ENCODE data around the gene HPRT1. TPM values are rescaled to one million over a fixed set of nuclear protein-coding genes. Genes with fewer than 3 reads are reported as not detected.

Gene HPRT1
- total RNA-seq, 1 experiment from 2014 or later, result 38.2 TPM

DNA sequence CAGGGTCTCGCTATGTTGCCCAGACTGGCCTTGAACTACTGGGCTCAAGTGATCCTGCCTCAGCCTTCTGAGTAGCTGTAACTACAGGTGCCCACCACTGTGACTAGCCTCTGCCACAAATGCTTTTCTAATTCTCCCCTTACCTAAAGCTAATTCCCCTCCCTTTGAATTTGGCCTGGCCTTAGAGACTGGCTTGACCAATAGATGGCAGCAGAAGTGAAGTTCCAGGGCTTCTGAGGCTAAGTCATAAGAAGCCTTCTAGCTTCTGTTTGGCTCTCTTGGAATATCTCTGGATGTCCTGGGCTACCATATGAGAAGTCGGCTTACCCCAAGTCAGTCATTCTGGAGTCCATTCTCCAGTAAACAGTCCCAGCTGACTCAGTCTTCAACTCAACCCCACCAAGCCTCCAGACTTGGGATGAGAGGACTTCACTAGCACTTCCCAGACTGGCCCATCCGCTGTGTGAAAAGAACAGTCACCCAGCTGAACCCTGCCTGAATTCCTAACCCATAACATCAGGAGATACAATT is 61.0 kb downstream of the HPRT1 start:
- TF ChIP-seq KAT7 (CRISPR knock-in tag; IDR thresholded peaks at IDR 0.05; ENCODE audit: borderline replicate concordance) (no peak), ZMAT4 (CRISPR knock-in tag; IDR thresholded peaks at IDR 0.05) (no peak), USF2 (CRISPR knock-in tag; IDR thresholded peaks at IDR 0.05) (no peak), ZNF416 (CRISPR knock-in tag; IDR thresholded peaks at IDR 0.05) (peak; percentile 90), ZNF121 (CRISPR knock-in tag; IDR thresholded peaks at IDR 0.05) (peak; percentile 71; the same call in 1 of the 2 replicates)
- CTCF ChIA-PET, result interaction anchor here (0.6 to 2.0 kb wide), 23 partner anchors 9 to 262 kb away, joined by 3 to 35 read pairs (median 4); no protein-coding TSS in a partner anchor
- Mint-ChIP-seq H3K4me1 (no peaks in the 10 kb centered on the region), H3K4me3 (no peak overlapping the region), H3K27me3 (ENCODE audit: low read depth) (no peaks in the 10 kb centered on the region), H3K9me3 (no peaks in the 10 kb centered on the region), H3K27ac (no peak overlapping the region), H3K36me3 (no peaks in the 10 kb centered on the region)
- DNase-seq (ENCODE audit: low spot score) (peak; percentile 35), ATAC-seq (peak; percentile 99)
- POLR2A ChIA-PET, result interaction anchor here (1.0 to 1.1 kb wide), 2 partner anchors 24 to 262 kb away, joined by 3 to 4 read pairs; no protein-coding TSS in a partner anchor

- ChIA-PET POLR2A (no interaction called here), CTCF (no interaction called here)
- Mint-ChIP-seq H3K27ac (no peak overlapping the region), H3K27me3 (ENCODE audit: low read depth) (no peaks in the 10 kb centered on the region), H3K36me3 (no peaks in the 10 kb centered on the region), H3K4me1 (peaks cover 10% of the 10 kb centered on the region), H3K4me3 (no peak overlapping the region), H3K9me3 (no peaks in the 10 kb centered on the region)
- no peak for ATAC-seq
- DNase-seq (ENCODE audit: low spot score), result no peak
- TF ChIP-seq ZBTB21 (CRISPR knock-in tag; IDR thresholded peaks at IDR 0.05; ENCODE audit: borderline replicate concordance), result no peak
- TF ChIP-seq ATF1 (CRISPR knock-in tag; IDR thresholded peaks at IDR 0.05), result no peak
- TF ChIP-seq MXD4 (CRISPR knock-in tag; IDR thresholded peaks at IDR 0.05; ENCODE audit: borderline replicate concordance), result no peak
- TF ChIP-seq ZNF425 (CRISPR knock-in tag; conservative IDR thresholded peaks at IDR 0.05), result no peak
- TF ChIP-seq NFATC4 (CRISPR knock-in tag; IDR thresholded peaks at IDR 0.05), result no peak
- no peak for TF ChIP-seq USF2 (CRISPR knock-in tag; IDR thresholded peaks at IDR 0.05)
- TF ChIP-seq ZNF423 (CRISPR knock-in tag; IDR thresholded peaks at IDR 0.05), result no peak
- TF ChIP-seq, protein P1, sequence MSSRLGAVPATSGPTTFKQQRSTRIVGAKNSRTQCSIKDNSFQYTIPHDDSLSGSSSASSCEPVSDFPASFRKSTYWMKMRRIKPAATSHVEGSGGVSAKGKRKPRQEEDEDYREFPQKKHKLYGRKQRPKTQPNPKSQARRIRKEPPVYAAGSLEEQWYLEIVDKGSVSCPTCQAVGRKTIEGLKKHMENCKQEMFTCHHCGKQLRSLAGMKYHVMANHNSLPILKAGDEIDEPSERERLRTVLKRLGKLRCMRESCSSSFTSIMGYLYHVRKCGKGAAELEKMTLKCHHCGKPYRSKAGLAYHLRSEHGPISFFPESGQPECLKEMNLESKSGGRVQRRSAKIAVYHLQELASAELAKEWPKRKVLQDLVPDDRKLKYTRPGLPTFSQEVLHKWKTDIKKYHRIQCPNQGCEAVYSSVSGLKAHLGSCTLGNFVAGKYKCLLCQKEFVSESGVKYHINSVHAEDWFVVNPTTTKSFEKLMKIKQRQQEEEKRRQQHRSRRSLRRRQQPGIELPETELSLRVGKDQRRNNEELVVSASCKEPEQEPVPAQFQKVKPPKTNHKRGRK (CRISPR knock-in tag; IDR thresholded peaks at IDR 0.05; ENCODE audit: borderline replicate concordance), result no peak
- no peak for TF ChIP-seq SOX15 (CRISPR knock-in tag; IDR thresholded peaks at IDR 0.05)
- TF ChIP-seq OVOL2 (CRISPR knock-in tag; IDR thresholded peaks at IDR 0.05; ENCODE audit: borderline replicate concordance), result no peak
Observed at GRCh38 chrX:134524181-134524580, 64.2 kb downstream of the HPRT1 start.

DNA sequence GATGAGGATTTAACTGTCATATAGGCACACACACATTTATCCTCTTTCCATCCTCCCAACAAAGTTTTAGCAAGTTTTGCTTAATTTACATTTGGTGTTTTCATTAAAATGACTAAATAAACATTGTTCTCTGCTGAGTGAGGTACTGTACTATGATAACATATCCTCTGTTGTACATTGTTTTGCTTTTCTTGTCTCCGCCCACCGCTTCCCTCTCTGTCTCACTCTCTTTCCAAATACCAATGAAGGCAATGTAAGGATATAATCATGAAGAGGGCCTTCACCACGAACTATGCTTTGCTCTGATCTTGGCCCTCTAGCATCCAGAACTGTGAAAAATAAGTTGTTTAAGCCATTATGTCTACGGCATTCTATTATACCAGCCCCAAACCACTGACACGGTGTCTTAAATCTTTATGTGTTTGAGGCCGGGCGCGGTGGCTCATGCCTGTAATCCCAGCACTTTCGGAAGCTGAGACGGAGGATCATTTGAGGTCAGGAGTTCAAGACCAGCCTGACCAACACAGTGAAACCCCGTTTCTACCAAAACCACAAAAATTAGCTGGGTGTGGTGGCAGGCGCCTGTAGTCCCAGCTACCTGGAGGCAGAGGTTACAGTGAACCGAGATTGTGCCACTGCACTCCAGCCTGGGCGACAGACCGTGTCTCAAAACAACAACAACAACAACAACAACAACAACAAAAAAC is 65.3 kb downstream of the HPRT1 start:
- H3K27me3 Mint-ChIP-seq (ENCODE audit: low read depth), result no peaks in the 10 kb centered on the region
- H3K9me3 Mint-ChIP-seq, result no peaks in the 10 kb centered on the region
- no peak for TF ChIP-seq CREB1 (CRISPR knock-in tag; IDR thresholded peaks at IDR 0.05)
- no peak for TF ChIP-seq SMAD4 (CRISPR knock-in tag; IDR thresholded peaks at IDR 0.05)
- no peak for TF ChIP-seq IRF2 (CRISPR knock-in tag; IDR thresholded peaks at IDR 0.05; ENCODE audit: borderline replicate concordance, low read depth)
- no peak for TF ChIP-seq NFATC4 (CRISPR knock-in tag; IDR thresholded peaks at IDR 0.05)
- no peak for TF ChIP-seq RELA (CRISPR knock-in tag; IDR thresholded peaks at IDR 0.05; ENCODE audit: borderline replicate concordance)
- TF ChIP-seq ZNF416 (CRISPR knock-in tag; IDR thresholded peaks at IDR 0.05), result no peak
- TF ChIP-seq JUN (CRISPR knock-in tag; IDR thresholded peaks at IDR 0.05), result no peak
- no peak for TF ChIP-seq ZNF219 (CRISPR knock-in tag; IDR thresholded peaks at IDR 0.05; ENCODE audit: borderline replicate concordance)
- TF ChIP-seq ZNF671 (CRISPR knock-in tag; IDR thresholded peaks at IDR 0.05), result no peak
- no peak for TF ChIP-seq HMGXB4 (CRISPR knock-in tag; IDR thresholded peaks at IDR 0.05)
- no peak overlapping the region for H3K4me3 Mint-ChIP-seq
- ChIA-PET POLR2A (no interaction called here), CTCF (no interaction called here)
- H3K36me3 Mint-ChIP-seq, result no peaks in the 10 kb centered on the region
- H3K27ac Mint-ChIP-seq, result peak overlapping the region; percentile 74; the same call in 1 of the 2 replicates
- DNase-seq (ENCODE audit: low spot score) (no peak), ATAC-seq (no peak)
- peaks cover 11% of the 10 kb centered on the region for H3K4me1 Mint-ChIP-seq
